Loucy (cell line): ENCODE results near the gene DPF3.
A peak's percentile ranks its signal among the peaks of the same experiment; 100 is the strongest.

Experiments
- H2AFZ ChIP-seq: fragments of 200-600 bp; sonication (generic); 2 replicates; pipeline ENCODE4 v1.6.0; 2016; ENCODE audit warnings: antibody characterized with exemption, mild to moderate bottlenecking, low read length, moderate library complexity
- H3F3A ChIP-seq: fragments of 200-600 bp; 2 replicates; pipeline ENCODE4 v1.6.0; 2016; ENCODE audit warnings: antibody characterized with exemption, low read depth, mild to moderate bottlenecking
- H3K27me3 ChIP-seq: fragments of 200-600 bp; sonication (generic); 2 replicates; pipeline ENCODE4 v1.6.1; 2014; ENCODE audit warnings: low read length, mild to moderate bottlenecking; ENCODE audit not compliant: insufficient read depth, poor library complexity, severe bottlenecking
- H3K36me3 ChIP-seq: fragments of 200-600 bp; sonication (generic); 2 replicates; pipeline ENCODE4 v1.6.1; 2016; ENCODE audit warnings: low read length; ENCODE audit not compliant: insufficient read depth
- H3K4me1 ChIP-seq: fragments of 200-600 bp; sonication (generic); 2 replicates; pipeline ENCODE4 v1.5.1; 2014; ENCODE audit warnings: low read length, mild to moderate bottlenecking; ENCODE audit not compliant: insufficient read depth, poor library complexity, severe bottlenecking
- H3K4me2 ChIP-seq: fragments of 200-600 bp; sonication (generic); 2 replicates; pipeline ENCODE4 v1.6.0; 2014; ENCODE audit warnings: antibody characterized with exemption, low read length, low read depth, mild to moderate bottlenecking; ENCODE audit not compliant: poor library complexity, severe bottlenecking
- H3K4me3 ChIP-seq: fragments of 200-600 bp; sonication (generic); 2 replicates; pipeline ENCODE4 v1.5.1; 2014; ENCODE audit warnings: low read length, mild to moderate bottlenecking, mixed read lengths; ENCODE audit not compliant: poor library complexity, severe bottlenecking
- H3K79me2 ChIP-seq: fragments of 200-600 bp; sonication (generic); 2 replicates; pipeline ENCODE4 v1.6.1; 2014; ENCODE audit warnings: low read length; ENCODE audit not compliant: insufficient read depth
- H3K9ac ChIP-seq: fragments of 200-600 bp; sonication (generic); 2 replicates; pipeline ENCODE4 v1.6.0; 2014; ENCODE audit warnings: mild to moderate bottlenecking, low read depth, low read length, moderate library complexity; ENCODE audit not compliant: poor library complexity, severe bottlenecking
- H3K9me2 ChIP-seq: fragments of 200-600 bp; sonication (generic); replicated peaks from 2 replicates; pipeline ENCODE4 v1.6.1; 2016; ENCODE audit warnings: low read depth, low read length, mixed read lengths
- H3K9me3 ChIP-seq: fragments of 200-600 bp; sonication (generic); 2 replicates; pipeline ENCODE4 v1.6.1; 2014; ENCODE audit warnings: mild to moderate bottlenecking, antibody characterized with exemption, low read length, low read depth; ENCODE audit not compliant: insufficient read depth
- H4K20me1 ChIP-seq: fragments of 200-600 bp; sonication (generic); 2 replicates; pipeline ENCODE4 v1.6.0; 2014; ENCODE audit warnings: antibody characterized with exemption, low read length, mild to moderate bottlenecking; ENCODE audit not compliant: insufficient read depth, poor library complexity, severe bottlenecking
- CTCF ChIP-seq: fragments of 200-600 bp; sonication (generic); conservative IDR thresholded peaks from 2 replicates; pipeline ENCODE4 v1.5.1; 2014; ENCODE audit warnings: mild to moderate bottlenecking, antibody characterized with exemption, low read length
- EZH2phosphoT487 ChIP-seq: fragments of 200-600 bp; IDR thresholded peaks from 2 replicates; pipeline ENCODE4 v1.6.1; 2018; ENCODE audit warnings: antibody characterized with exemption, mild to moderate bottlenecking, moderate library complexity, borderline replicate concordance

DPF3 gene

GRCh38 chr14:72607386-72608130 lies 286.3 kb downstream of the DPF3 start:
- peaks cover 39% of the 10 kb centered on the region for H3K4me1 ChIP-seq
- H3K9ac ChIP-seq: peak overlapping the region; percentile 1
- H2AFZ ChIP-seq: no peak overlapping the region
- H3F3A ChIP-seq: no peaks in the 10 kb centered on the region
- no peak for TF ChIP-seq CTCF
- TF ChIP-seq EZH2phosphoT487: no peak
- no peaks in the 10 kb centered on the region for H4K20me1 ChIP-seq
- H3K79me2 ChIP-seq: no peaks in the 10 kb centered on the region
- no peaks in the 10 kb centered on the region for H3K36me3 ChIP-seq
- H3K4me3 ChIP-seq: no peak overlapping the region
- H3K27me3 ChIP-seq: no peaks in the 10 kb centered on the region
- H3K9me3 ChIP-seq: no peaks in the 10 kb centered on the region
- no peaks in the 10 kb centered on the region for H3K9me2 ChIP-seq
- peak overlapping the region; percentile 3 for H3K4me2 ChIP-seq

GRCh38 chr14:72606879-72607278 lies 287.0 kb downstream of the DPF3 start:
- Histone ChIP-seq H3K9me2 (no peaks in the 10 kb centered on the region), H3K4me1 (peaks cover 33% of the 10 kb centered on the region), H4K20me1 (no peaks in the 10 kb centered on the region), H3K4me3 (no peak overlapping the region), H3K9ac (no peak overlapping the region), H3K4me2 (no peak overlapping the region), H3K27me3 (no peaks in the 10 kb centered on the region), H3K9me3 (no peaks in the 10 kb centered on the region), H2AFZ (no peak overlapping the region), H3K79me2 (no peaks in the 10 kb centered on the region), H3K36me3 (no peaks in the 10 kb centered on the region), H3F3A (no peaks in the 10 kb centered on the region)
- no peak for TF ChIP-seq EZH2phosphoT487
- no peak for TF ChIP-seq CTCF

- no peaks in the 10 kb centered on the region for H3K9me2 ChIP-seq
- H3K4me3 ChIP-seq: no peak overlapping the region
- TF ChIP-seq EZH2phosphoT487: no peak
- TF ChIP-seq CTCF: no peak
- H4K20me1 ChIP-seq: no peaks in the 10 kb centered on the region
- H3K9ac ChIP-seq: no peak overlapping the region
- H2AFZ ChIP-seq: no peak overlapping the region
- no peak overlapping the region for H3K4me2 ChIP-seq
- H3K36me3 ChIP-seq: no peaks in the 10 kb centered on the region
- no peaks in the 10 kb centered on the region for H3K79me2 ChIP-seq
- no peaks in the 10 kb centered on the region for H3K9me3 ChIP-seq
- H3F3A ChIP-seq: no peaks in the 10 kb centered on the region
- no peaks in the 10 kb centered on the region for H3K27me3 ChIP-seq
- H3K4me1 ChIP-seq: peaks cover 42% of the 10 kb centered on the region
Observed at GRCh38 chr14:72605921-72606220, 288.0 kb downstream of the DPF3 start.
